IMR-90 (cell line): ENCODE measurements around the gene UBLCP1. TPM values are rescaled to one million over a fixed set of nuclear protein-coding genes. Genes with fewer than 3 reads are reported as not detected.

Source experiments
- ATAC-seq: fragments of 200-7000 bp; cut with Tn5 transposase; 2 replicates; pipeline ENCODE4 v1.9.1; 2020; ENCODE audit warnings: low read depth, mild to moderate bottlenecking, moderate library complexity
- BruUV-seq: library from RNA; stranded (reverse); fragments of 400-500 nt; replicated peaks from 2 replicates; lab custom pipeline; 2021; lab: Mats Ljungman, UMichigan
- CTCF ChIA-PET: fragments of 300-600 bp; formaldehyde crosslinking; extraction: SDS; loops from one replicate; lab custom pipeline; 2021; ENCODE audit warnings: antibody characterized with exemption; lab: Yijun Ruan, JAX
- POLR2A ChIA-PET: fragments of 300-600 bp; sonication (Branson Sonifier 250); formaldehyde crosslinking; loops from one replicate; lab custom pipeline; 2022; ENCODE audit warnings: antibody characterized with exemption; ENCODE audit not compliant: unreplicated experiment; lab: Charles Lee
- DNase-seq: peaks from one replicate; pipeline ENCODE4 v3.0.0; 2013
- H2AFZ ChIP-seq: replicated peaks from 2 replicates; pipeline ENCODE3; 2013; ENCODE audit warnings: low read length, mild to moderate bottlenecking; ENCODE audit not compliant: poor library complexity
- H2AK5ac ChIP-seq: 2 replicates; pipeline ENCODE4 v1.6.1; 2013; ENCODE audit warnings: low read depth, low read length, inconsistent platforms
- H2AK9ac ChIP-seq: replicated peaks from 2 replicates; pipeline ENCODE3; 2013; ENCODE audit warnings: mild to moderate bottlenecking, low read depth, low read length, moderate library complexity; ENCODE audit not compliant: poor library complexity
- H2BK120ac ChIP-seq: 2 replicates; pipeline ENCODE4 v1.6.1; 2013; ENCODE audit warnings: low read depth, low read length, inconsistent platforms
- H2BK15ac ChIP-seq: 3 replicates; pipeline ENCODE4 v1.6.1; 2013; ENCODE audit warnings: low read depth, low read length, inconsistent platforms
- H2BK20ac ChIP-seq: 2 replicates; pipeline ENCODE4 v1.6.1; 2013; ENCODE audit warnings: low read depth, mild to moderate bottlenecking, inconsistent platforms, low read length, moderate library complexity
- H2BK5ac ChIP-seq: 2 replicates; pipeline ENCODE4 v1.6.1; 2013; ENCODE audit warnings: mild to moderate bottlenecking, low read depth, low read length, inconsistent platforms; ENCODE audit not compliant: poor library complexity, severe bottlenecking
- H3K14ac ChIP-seq: replicated peaks from 2 replicates; pipeline ENCODE4 v1.6.1; 2013; ENCODE audit warnings: low read depth, low read length, inconsistent platforms
- H3K18ac ChIP-seq: 2 replicates; pipeline ENCODE4 v1.6.1; 2013; ENCODE audit warnings: low read depth, low read length, control low read depth
- H3K23ac ChIP-seq: 2 replicates; pipeline ENCODE4 v1.6.1; 2013; ENCODE audit warnings: low read depth, low read length, inconsistent platforms
- H3K27ac ChIP-seq: 2 replicates; pipeline ENCODE4 v1.5.1; 2013; ENCODE audit warnings: mild to moderate bottlenecking, control low read depth, low read length; ENCODE audit not compliant: insufficient read depth
- H3K27me3 ChIP-seq: 2 replicates; pipeline ENCODE4 v1.6.1; 2013; ENCODE audit warnings: low read length; ENCODE audit not compliant: control insufficient read depth, insufficient read depth
- H3K36me3 ChIP-seq: 2 replicates; pipeline ENCODE4 v1.6.1; 2013; ENCODE audit warnings: low read length, mixed read lengths; ENCODE audit not compliant: control insufficient read depth, insufficient read depth
- H3K4ac ChIP-seq: 2 replicates; pipeline ENCODE4 v1.6.1; 2013; ENCODE audit warnings: low read depth, low read length, inconsistent platforms
- H3K4me1 ChIP-seq: 2 replicates; pipeline ENCODE4 v1.6.1; 2013; ENCODE audit warnings: low read length, mixed read lengths; ENCODE audit not compliant: control insufficient read depth, insufficient read depth
- H3K4me2 ChIP-seq: 2 replicates; pipeline ENCODE4 v1.6.1; 2013; ENCODE audit warnings: low read depth, mild to moderate bottlenecking, control low read depth, low read length, moderate library complexity
- H3K4me3 ChIP-seq: 2 replicates; pipeline ENCODE4 v1.5.1; 2013; ENCODE audit warnings: low read depth, mild to moderate bottlenecking, control low read depth, low read length, moderate library complexity; ENCODE audit not compliant: insufficient read depth
- H3K56ac ChIP-seq: 2 replicates; pipeline ENCODE4 v1.6.1; 2013; ENCODE audit warnings: low read length, inconsistent platforms; ENCODE audit not compliant: insufficient read depth; ENCODE audit errors: extremely low read depth
- H3K79me1 ChIP-seq, 2 experiments: 2 replicates each; pipeline ENCODE4 v1.6.1; 2013; ENCODE audit warnings: low read length in 2 of 2, inconsistent platforms in 1 of 2, low read depth in 1 of 2
- H3K9ac ChIP-seq: 2 replicates; pipeline ENCODE4 v1.6.1; 2013; ENCODE audit warnings: low read depth, low read length, control low read depth
- H3K9me1 ChIP-seq: 2 replicates; pipeline ENCODE4 v1.6.1; 2013; ENCODE audit warnings: low read length, inconsistent platforms; ENCODE audit not compliant: insufficient read depth
- H3K9me3 ChIP-seq: 2 replicates; pipeline ENCODE4 v1.6.1; 2013; ENCODE audit warnings: low read length; ENCODE audit not compliant: control insufficient read depth, insufficient read depth
- H4K20me1 ChIP-seq: 2 replicates; pipeline ENCODE4 v1.6.1; 2013; ENCODE audit warnings: low read length, inconsistent platforms; ENCODE audit not compliant: insufficient read depth
- H4K5ac ChIP-seq: 2 replicates; pipeline ENCODE4 v1.6.1; 2013; ENCODE audit warnings: mild to moderate bottlenecking, low read depth, low read length, control low read depth
- H4K8ac ChIP-seq, 2 experiments: 2 replicates each; pipeline ENCODE4 v1.6.1; 2013; ENCODE audit warnings: low read depth in 2 of 2, low read length in 2 of 2, control low read depth in 1 of 2, inconsistent platforms in 1 of 2
- H4K91ac ChIP-seq: 2 replicates; pipeline ENCODE4 v1.6.1; 2013; ENCODE audit warnings: low read depth, low read length, inconsistent platforms; ENCODE audit not compliant: insufficient read depth
- BHLHE40 ChIP-seq: fragments of 150-350 bp; IDR thresholded peaks from 2 replicates; pipeline ENCODE4 v1.6.1; 2016; ENCODE audit warnings: mild to moderate bottlenecking, low read depth, low read length
- CEBPB ChIP-seq: IDR thresholded peaks from 2 replicates; pipeline ENCODE4 v1.6.1; 2012; ENCODE audit warnings: low read depth, low read length, improper control_type of control experiment
- CHD1 ChIP-seq: IDR thresholded peaks from 2 replicates; pipeline ENCODE4 v1.6.1; 2012; ENCODE audit warnings: low read depth, low read length, improper control_type of control experiment
- FOS ChIP-seq: fragments of 150-350 bp; IDR thresholded peaks from 2 replicates; pipeline ENCODE4 v1.6.1; 2016; ENCODE audit warnings: low read depth, low read length
- MAFK ChIP-seq: IDR thresholded peaks from 2 replicates; pipeline ENCODE4 v1.6.1; 2012; ENCODE audit warnings: low read depth, low read length, improper control_type of control experiment
- MAZ ChIP-seq: IDR thresholded peaks from 2 replicates; pipeline ENCODE4 v1.6.1; 2012; ENCODE audit warnings: low read depth, mild to moderate bottlenecking, low read length, improper control_type of control experiment, moderate library complexity, borderline replicate concordance
- MXI1 ChIP-seq: IDR thresholded peaks from 2 replicates; pipeline ENCODE4 v1.6.1; 2012; ENCODE audit warnings: low read depth, mild to moderate bottlenecking, low read length, moderate library complexity, borderline replicate concordance
- NFE2L2 ChIP-seq: fragments of 150-350 bp; IDR thresholded peaks from 2 replicates; pipeline ENCODE4 v1.6.1; 2016; ENCODE audit warnings: low read depth, mild to moderate bottlenecking, low read length
- POLR2A ChIP-seq: IDR thresholded peaks from 2 replicates; pipeline ENCODE4 v1.6.1; 2012; ENCODE audit warnings: mild to moderate bottlenecking, low read depth, low read length
- RAD21 ChIP-seq: IDR thresholded peaks from 2 replicates; pipeline ENCODE4 v1.6.1; 2012; ENCODE audit warnings: low read length, improper control_type of control experiment
- RCOR1 ChIP-seq: IDR thresholded peaks from 2 replicates; pipeline ENCODE4 v1.6.1; 2012; ENCODE audit warnings: mild to moderate bottlenecking, low read length, improper control_type of control experiment; ENCODE audit not compliant: insufficient replicate concordance
- RFX5 ChIP-seq: IDR thresholded peaks from 2 replicates; pipeline ENCODE4 v1.8.0; 2012; ENCODE audit warnings: low read depth, mild to moderate bottlenecking, low read length, moderate library complexity
- SMC3 ChIP-seq: fragments of 150-350 bp; IDR thresholded peaks from 2 replicates; pipeline ENCODE4 v1.6.1; 2016; ENCODE audit warnings: low read depth, mild to moderate bottlenecking, antibody characterized with exemption, low read length, moderate library complexity
- dilution Hi-C: fragments of 300-500 bp; cut with HindIII; formaldehyde crosslinking; loops from one replicate; pipeline ENCODE4 v1.14.3; 2018; ENCODE audit warnings: low sequenced_read_pairs; ENCODE audit not compliant: unreplicated experiment
- in situ Hi-C: fragments of 300-500 bp; cut with MboI; formaldehyde crosslinking; loops from 3 replicates; pipeline ENCODE4 v1.14.3; 2019; ENCODE audit warnings: low sequenced_read_pairs, inconsistent platforms, mixed read lengths
- intact Hi-C: fragments of 100-400 bp; cut with micrococcal nuclease; formaldehyde crosslinking; loops from 2 replicates; pipeline ENCODE4 v1.10.0; 2022
- polyA plus RNA-seq, 3 experiments: library from polyadenylated mRNA; depleted of rRNA; stranded (reverse); fragments of >200 nt; gene quantifications; 2 replicates each; pipeline ENCODE4 v1.2.3, GENCODE V29; 2012; ENCODE audit warnings: low replicate concordance in 1 of 3
- total RNA-seq: library from RNA; depleted of rRNA; stranded (reverse); fragments of >200 nt; gene quantifications from 2 replicates; pipeline ENCODE4 v1.2.3, GENCODE V29; 2012
- TF ChIP-seq, protein P1 (sequence below): conservative IDR thresholded peaks from 2 replicates; pipeline ENCODE4 v1.5.1; 2012; ENCODE audit warnings: mild to moderate bottlenecking, low read depth, low read length, improper control_type of control experiment
- TF ChIP-seq, protein P2 (sequence below): fragments of 150-350 bp; IDR thresholded peaks from 2 replicates; pipeline ENCODE4 v1.6.1; 2017; ENCODE audit warnings: mild to moderate bottlenecking, antibody characterized with exemption, low read length, low read depth
- TF ChIP-seq, protein P3 (sequence below): fragments of 150-350 bp; IDR thresholded peaks from 2 replicates; pipeline ENCODE4 v1.6.1; 2016; ENCODE audit warnings: low read depth, mild to moderate bottlenecking, low read length, moderate library complexity, borderline replicate concordance

The UBLCP1 gene
- total and polyA plus RNA-seq, 2 of the 4 experiments (the other 2 are of a cell fraction), result 11.7 to 17.5 TPM

DNA sequence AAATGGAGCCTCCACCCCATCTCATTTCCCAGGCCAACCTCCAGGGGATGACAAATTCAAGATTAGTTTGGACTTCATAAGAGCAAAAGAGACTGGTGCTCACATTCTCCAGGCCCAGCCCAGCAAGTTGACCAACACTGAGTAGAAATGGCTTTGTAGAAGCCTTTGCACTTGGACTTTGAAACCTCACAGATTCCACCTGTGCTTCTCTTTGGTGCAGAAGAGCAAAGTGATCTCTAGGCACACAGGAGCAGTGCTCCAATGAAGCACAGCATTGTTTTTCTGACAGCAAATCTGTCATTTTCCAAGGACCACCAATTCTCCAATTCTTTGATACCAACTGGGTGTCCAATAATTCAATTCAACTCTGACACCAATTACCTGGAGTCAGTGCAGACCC is 36.6 kb upstream of the UBLCP1 start:
- Histone ChIP-seq H4K8ac (no peak overlapping the region), H3K9ac (no peak overlapping the region), H3K14ac (no peak overlapping the region), H2BK15ac (no peak overlapping the region), H4K20me1 (no peaks in the 10 kb centered on the region), H3K56ac (no peak overlapping the region), H3K23ac (no peak overlapping the region), H2BK20ac (no peak overlapping the region), H3K4me3 (no peak overlapping the region), H3K4ac (no peak overlapping the region), H3K36me3 (no peaks in the 10 kb centered on the region), H3K9me1 (no peaks in the 10 kb centered on the region), H2AFZ (no peak overlapping the region), H2BK5ac (no peak overlapping the region), H3K4me2 (no peak overlapping the region), H3K9me3 (no peaks in the 10 kb centered on the region), H3K4me1 (no peaks in the 10 kb centered on the region), H3K79me1 (no peaks in the 10 kb centered on the region), H2BK120ac (no peak overlapping the region), H3K18ac (no peak overlapping the region), H2AK9ac (no peak overlapping the region), H2AK5ac (no peak overlapping the region), H3K27me3 (0 out of 2 replicates have a peak, but pooled peaks cover 4% of the 10 kb centered on the region), H4K91ac (no peak overlapping the region), H3K27ac (no peak overlapping the region), H4K5ac (no peak overlapping the region)
- CTCF ChIA-PET, result no interaction called here
- BruUV-seq, result no TSS peak
- ATAC-seq, result no peak
- POLR2A ChIA-PET, result no interaction called here
- no peak for TF ChIP-seq POLR2A
- TF ChIP-seq, protein P1, sequence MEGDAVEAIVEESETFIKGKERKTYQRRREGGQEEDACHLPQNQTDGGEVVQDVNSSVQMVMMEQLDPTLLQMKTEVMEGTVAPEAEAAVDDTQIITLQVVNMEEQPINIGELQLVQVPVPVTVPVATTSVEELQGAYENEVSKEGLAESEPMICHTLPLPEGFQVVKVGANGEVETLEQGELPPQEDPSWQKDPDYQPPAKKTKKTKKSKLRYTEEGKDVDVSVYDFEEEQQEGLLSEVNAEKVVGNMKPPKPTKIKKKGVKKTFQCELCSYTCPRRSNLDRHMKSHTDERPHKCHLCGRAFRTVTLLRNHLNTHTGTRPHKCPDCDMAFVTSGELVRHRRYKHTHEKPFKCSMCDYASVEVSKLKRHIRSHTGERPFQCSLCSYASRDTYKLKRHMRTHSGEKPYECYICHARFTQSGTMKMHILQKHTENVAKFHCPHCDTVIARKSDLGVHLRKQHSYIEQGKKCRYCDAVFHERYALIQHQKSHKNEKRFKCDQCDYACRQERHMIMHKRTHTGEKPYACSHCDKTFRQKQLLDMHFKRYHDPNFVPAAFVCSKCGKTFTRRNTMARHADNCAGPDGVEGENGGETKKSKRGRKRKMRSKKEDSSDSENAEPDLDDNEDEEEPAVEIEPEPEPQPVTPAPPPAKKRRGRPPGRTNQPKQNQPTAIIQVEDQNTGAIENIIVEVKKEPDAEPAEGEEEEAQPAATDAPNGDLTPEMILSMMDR, result no peak
- TF ChIP-seq, protein P2, sequence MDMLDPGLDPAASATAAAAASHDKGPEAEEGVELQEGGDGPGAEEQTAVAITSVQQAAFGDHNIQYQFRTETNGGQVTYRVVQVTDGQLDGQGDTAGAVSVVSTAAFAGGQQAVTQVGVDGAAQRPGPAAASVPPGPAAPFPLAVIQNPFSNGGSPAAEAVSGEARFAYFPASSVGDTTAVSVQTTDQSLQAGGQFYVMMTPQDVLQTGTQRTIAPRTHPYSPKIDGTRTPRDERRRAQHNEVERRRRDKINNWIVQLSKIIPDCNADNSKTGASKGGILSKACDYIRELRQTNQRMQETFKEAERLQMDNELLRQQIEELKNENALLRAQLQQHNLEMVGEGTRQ, result no peak
- TF ChIP-seq MAZ, result no peak
- TF ChIP-seq, protein P3, sequence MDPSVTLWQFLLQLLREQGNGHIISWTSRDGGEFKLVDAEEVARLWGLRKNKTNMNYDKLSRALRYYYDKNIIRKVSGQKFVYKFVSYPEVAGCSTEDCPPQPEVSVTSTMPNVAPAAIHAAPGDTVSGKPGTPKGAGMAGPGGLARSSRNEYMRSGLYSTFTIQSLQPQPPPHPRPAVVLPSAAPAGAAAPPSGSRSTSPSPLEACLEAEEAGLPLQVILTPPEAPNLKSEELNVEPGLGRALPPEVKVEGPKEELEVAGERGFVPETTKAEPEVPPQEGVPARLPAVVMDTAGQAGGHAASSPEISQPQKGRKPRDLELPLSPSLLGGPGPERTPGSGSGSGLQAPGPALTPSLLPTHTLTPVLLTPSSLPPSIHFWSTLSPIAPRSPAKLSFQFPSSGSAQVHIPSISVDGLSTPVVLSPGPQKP, result no peak
- no peak for TF ChIP-seq RFX5
- no peak for TF ChIP-seq CEBPB
- TF ChIP-seq FOS, result no peak
- TF ChIP-seq MAFK, result no peak
- no peak for TF ChIP-seq MXI1
- TF ChIP-seq RAD21, result no peak
- TF ChIP-seq NFE2L2, result no peak
- no peak for TF ChIP-seq BHLHE40
- TF ChIP-seq SMC3, result no peak
- TF ChIP-seq CHD1, result no peak
- TF ChIP-seq RCOR1, result no peak
- in situ Hi-C loops (no loop called here), intact Hi-C loops (no loop called here), dilution Hi-C loops (no loop called here)
- DNase-seq, result no peak
